GM21619 (cell line): ENCODE results near the gene KCNT2.
"Not testable (repeated sequence)": the region's sequence is repeated elsewhere in the genome, so short reads cannot be mapped to it uniquely, and the experiment has no call there.

Source experiments
- ATAC-seq: cut with Tn5 transposase; IDR thresholded peaks from one replicate; pipeline ENCODE4 v1.9.1; 2021; ENCODE audit not compliant: unreplicated experiment

The KCNT2 gene

GRCh38 chr1:196593955-196594354, 14.3 kb downstream of the KCNT2 start:
- no peak for ATAC-seq

GRCh38 chr1:196590959-196591358, 17.3 kb downstream of the KCNT2 start:
- ATAC-seq = no peak

- no peak for ATAC-seq
Observed at GRCh38 chr1:196590012-196590708, 18.1 kb downstream of the KCNT2 start.

- no peak for ATAC-seq
Observed at GRCh38 chr1:196584696-196585095, 23.5 kb downstream of the KCNT2 start.

GRCh38 chr1:196577386-196577785, 30.9 kb downstream of the KCNT2 start:
- no peak for ATAC-seq

GRCh38 chr1:196573226-196573625, 35.0 kb downstream of the KCNT2 start:
- no peak for ATAC-seq

- no peak for ATAC-seq
Observed at GRCh38 chr1:196567238-196567637, 41.0 kb downstream of the KCNT2 start.

GRCh38 chr1:196563768-196564167, 44.5 kb downstream of the KCNT2 start:
- no peak for ATAC-seq

GRCh38 chr1:196559314-196559713, 48.9 kb downstream of the KCNT2 start:
- no peak for ATAC-seq

- ATAC-seq = peak; percentile 50
Observed at GRCh38 chr1:196558411-196558810, 49.8 kb downstream of the KCNT2 start.

- no peak for ATAC-seq
Observed at GRCh38 chr1:196557797-196558196, 50.4 kb downstream of the KCNT2 start.

- no peak for ATAC-seq
Observed at GRCh38 chr1:196550731-196551130, 57.5 kb downstream of the KCNT2 start.

- ATAC-seq = no peak
Observed at GRCh38 chr1:196546272-196547111, 61.7 kb downstream of the KCNT2 start.

- no peak for ATAC-seq
Observed at GRCh38 chr1:196545222-196545621, 63.0 kb downstream of the KCNT2 start.

- no peak for ATAC-seq
Observed at GRCh38 chr1:196544617-196545016, 63.6 kb downstream of the KCNT2 start.

- ATAC-seq = no peak
Observed at GRCh38 chr1:196543833-196544232, 64.4 kb downstream of the KCNT2 start.

- ATAC-seq = no peak
Observed at GRCh38 chr1:196538473-196538872, 69.8 kb downstream of the KCNT2 start.

GRCh38 chr1:196535727-196536126, 72.5 kb downstream of the KCNT2 start:
- no peak for ATAC-seq

- ATAC-seq = no peak
Observed at GRCh38 chr1:196531737-196532524, 76.3 kb downstream of the KCNT2 start.

GRCh38 chr1:196527919-196528318, 80.3 kb downstream of the KCNT2 start:
- ATAC-seq = no peak

- ATAC-seq = not testable (repeated sequence)
Observed at GRCh38 chr1:196522574-196523345, 85.5 kb downstream of the KCNT2 start.
